ENCODE results near the gene RELCH.

GRCh38 chr18:62318228-62319180 is 131.4 kb downstream of the RELCH start:
- TF ChIP-seq CTCF (IDR thresholded peaks at IDR 0.05) (no peak), POLR2AphosphoS5 (IDR thresholded peaks at IDR 0.05; ENCODE audit: low read depth, low read length) (no peak), REST (IDR thresholded peaks at IDR 0.05; ENCODE audit: insufficient read depth in 1 of 2, low read depth in 2 of 2, low read length in 1 of 2) (no peak), SIN3A (IDR thresholded peaks at IDR 0.05; ENCODE audit: borderline replicate concordance, insufficient read depth, low read depth, low read length) (no peak)

Measured in Panc1 (cell line).